CD4-positive, alpha-beta T cell (primary cell): ENCODE measurements around the gene MINDY1. TPM values are rescaled to one million over a fixed set of nuclear protein-coding genes. Genes with fewer than 3 reads are reported as not detected.

ENCODE experiments used
- ATAC-seq: fragments of 200-7000 bp; cut with Tn5 transposase; one replicate; pipeline ENCODE4 v1.10.0; 2022; ENCODE audit warnings: mild to moderate bottlenecking; ENCODE audit not compliant: poor library complexity
- CTCF ChIA-PET: fragments of 350-600 bp; sonication (Branson Sonifier 250); formaldehyde crosslinking; loops from one replicate; lab custom pipeline; 2021; ENCODE audit warnings: antibody characterized with exemption, inconsistent platforms; lab: Charles Lee
- POLR2A ChIA-PET: fragments of 350-600 bp; sonication (Branson Sonifier 250); formaldehyde crosslinking; loops from one replicate; lab custom pipeline; 2021; ENCODE audit warnings: antibody characterized with exemption, inconsistent platforms; lab: Charles Lee
- DNase-seq, 14 experiments: peaks; one replicate each; pipeline ENCODE4 v3.0.0-alpha.2; 2013 to 2020; ENCODE audit warnings: mixed read lengths in 2 of 14
- H3K27ac ChIP-seq, 2 donors: one replicate each; pipeline versions ENCODE4 v1.5.1 to v1.7.0; 2013; ENCODE audit warnings: low read length in 2 of 2, low read depth in 1 of 2, mild to moderate bottlenecking in 1 of 2
- H3K27me3 ChIP-seq, 2 experiments: 1 replicate in 1 of 2; 2 replicates in 1 of 2; pipeline versions ENCODE4 v1.6.1 to v1.7.0; 2013; ENCODE audit warnings: low read length in 2 of 2, control low read depth in 1 of 2, mild to moderate bottlenecking in 1 of 2, moderate library complexity in 1 of 2; ENCODE audit not compliant: insufficient read depth in 2 of 2, control insufficient read depth in 1 of 2
- H3K36me3 ChIP-seq: one replicate; pipeline ENCODE4 v1.6.1; 2013; ENCODE audit warnings: low read length, control low read depth; ENCODE audit not compliant: insufficient read depth
- H3K4me1 ChIP-seq: one replicate; pipeline ENCODE4 v1.6.1; 2013; ENCODE audit warnings: low read length, control low read depth; ENCODE audit not compliant: insufficient read depth
- H3K4me3 ChIP-seq: one replicate; pipeline ENCODE4 v1.5.1; 2013; ENCODE audit warnings: mild to moderate bottlenecking, low read length, moderate library complexity
- H3K9me3 ChIP-seq, 2 experiments: 1 replicate in 1 of 2; 2 replicates in 1 of 2; pipeline versions ENCODE4 v1.6.1 to v1.7.0; 2013; ENCODE audit warnings: low read length in 2 of 2, mild to moderate bottlenecking in 2 of 2, control low read depth in 1 of 2, moderate library complexity in 1 of 2; ENCODE audit not compliant: control insufficient read depth in 1 of 2, insufficient read depth in 1 of 2
- H3K27ac Mint-ChIP-seq: one replicate; pipeline ENCODE4 v1.8.0; 2020; ENCODE audit warnings: mixed read lengths
- H3K27me3 Mint-ChIP-seq: one replicate; pipeline ENCODE4 v1.8.0; 2021; ENCODE audit warnings: mixed read lengths
- H3K36me3 Mint-ChIP-seq: one replicate; pipeline ENCODE4 v1.8.0; 2021; ENCODE audit warnings: low read depth, mixed read lengths
- H3K4me1 Mint-ChIP-seq: one replicate; pipeline ENCODE4 v1.8.0; 2021; ENCODE audit warnings: low read depth, mixed read lengths
- H3K4me3 Mint-ChIP-seq: one replicate; pipeline ENCODE4 v1.8.0; 2020; ENCODE audit warnings: mild to moderate bottlenecking, mixed read lengths
- H3K9me3 Mint-ChIP-seq: one replicate; pipeline ENCODE4 v1.8.0; 2020; ENCODE audit warnings: mixed read lengths
- CTCF ChIP-seq: fragments of 200-600 bp; IDR thresholded peaks from one replicate; pipeline ENCODE4 v1.8.0; 2022; ENCODE audit warnings: antibody characterized with exemption, mild to moderate bottlenecking
- intact Hi-C, 2 experiments: fragments of 100-400 bp; cut with DNase I in 1 of 2; cut with micrococcal nuclease in 1 of 2; formaldehyde crosslinking; loops; one replicate each; pipeline versions ENCODE4 v1.15.1 to v1.9.0; 2023 to 2025; cut with DNase I, micrococcal nuclease
- total RNA-seq, 174 experiments: library from RNA in 2 of 174; stranded (reverse) in 2 of 174; gene quantifications; one replicate each; pipeline ENCODE4 v1.2.3 and lab custom pipeline; 2021 to 2026

MINDY1 gene
- total RNA-seq, 2 experiments from 2014 or later: 7.8 to 9.2 TPM

DNA sequence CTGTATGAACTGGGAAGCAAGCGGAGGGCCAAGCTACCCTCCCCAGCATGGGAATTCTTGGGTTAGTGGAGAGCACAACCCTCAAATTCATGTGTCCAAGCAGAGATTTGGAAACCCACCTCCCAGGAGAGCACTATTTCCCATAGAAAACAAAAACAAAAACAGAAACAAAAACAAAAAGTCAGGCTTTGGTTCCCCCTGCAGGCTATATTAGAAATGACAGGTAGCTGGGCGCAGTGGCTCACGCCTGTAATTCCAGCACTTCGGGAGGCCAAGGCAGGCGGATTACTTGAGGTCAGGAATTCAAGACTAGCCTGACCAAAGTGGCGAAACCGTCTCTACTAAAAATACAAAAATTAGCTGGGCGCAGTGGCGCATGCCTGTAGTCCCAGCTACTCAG is 10.8 kb downstream of the MINDY1 start:
- POLR2A ChIA-PET: interaction anchor here (0.8 to 1.4 kb wide), 4 partner anchors 9 to 435 kb away, joined by 3 to 7 read pairs (median 4); partner anchors contain the start of gene MINDY1
- Mint-ChIP-seq H3K9me3 (no peaks in the 10 kb centered on the region), H3K4me3 (no peak overlapping the region), H3K36me3 (peaks cover 50% of the 10 kb centered on the region), H3K27ac (peak overlapping the region; percentile 65), H3K27me3 (no peaks in the 10 kb centered on the region), H3K4me1 (peaks cover 16% of the 10 kb centered on the region)
- Histone ChIP-seq H3K4me3 (no peak overlapping the region), H3K9me3 (no peaks in the 10 kb centered on the region), H3K27me3 (no peaks in the 10 kb centered on the region), H3K4me1 (peaks cover 27% of the 10 kb centered on the region), H3K27ac (peak overlapping the region in 1 of 2 donors; percentile 26), H3K36me3 (peaks cover 41% of the 10 kb centered on the region)
- DNase-seq: peak in 6 of 14 experiments; percentile 15 to 65 (median 42)
- CTCF ChIA-PET: interaction anchor here (0.5 to 2.9 kb wide), 10 partner anchors 10 to 163 kb away, joined by 3 to 29 read pairs (median 4); partner anchors contain the start of gene MINDY1
- intact Hi-C loops: loop anchor here (1.0 to 5.0 kb wide), 3 partner anchors 434 to 534 kb away; no protein-coding TSS in a partner anchor
- peak; percentile 60 for ATAC-seq
- peak; percentile 96 for TF ChIP-seq CTCF

GRCh38 chr1:150995460-150995859 is 11.2 kb downstream of the MINDY1 start:
- ATAC-seq (no peak), DNase-seq (no peak)
- no peak for TF ChIP-seq CTCF
- peaks cover 11% of the 10 kb centered on the region for H3K4me1 Mint-ChIP-seq
- Histone ChIP-seq H3K4me1 (peaks cover 22% of the 10 kb centered on the region), H3K36me3 (peaks cover 38% of the 10 kb centered on the region), H3K27ac (peak overlapping the region in 1 of 2 donors; percentile 26), H3K9me3 (no peaks in the 10 kb centered on the region), H3K4me3 (no peak overlapping the region), H3K27me3 (no peaks in the 10 kb centered on the region)
- POLR2A ChIA-PET: interaction anchor here (0.8 to 1.3 kb wide), 3 partner anchors 9 to 435 kb away, joined by 3 to 4 read pairs (median 4); partner anchors contain the start of gene ENSA
- no peak overlapping the region for H3K4me3 Mint-ChIP-seq
- no peaks in the 10 kb centered on the region for H3K27me3 Mint-ChIP-seq
- CTCF ChIA-PET: interaction anchor here (0.5 to 2.9 kb wide), 8 partner anchors 10 to 123 kb away, joined by 3 to 29 read pairs (median 6); partner anchors contain the start of gene MINDY1
- peaks cover 46% of the 10 kb centered on the region for H3K36me3 Mint-ChIP-seq
- H3K9me3 Mint-ChIP-seq: no peaks in the 10 kb centered on the region
- H3K27ac Mint-ChIP-seq: peak overlapping the region; percentile 65
- intact Hi-C loops: loop anchor here in 1 of 2 experiments (5.0 kb wide), 2 partner anchors 433 to 533 kb away; no protein-coding TSS in a partner anchor

DNA sequence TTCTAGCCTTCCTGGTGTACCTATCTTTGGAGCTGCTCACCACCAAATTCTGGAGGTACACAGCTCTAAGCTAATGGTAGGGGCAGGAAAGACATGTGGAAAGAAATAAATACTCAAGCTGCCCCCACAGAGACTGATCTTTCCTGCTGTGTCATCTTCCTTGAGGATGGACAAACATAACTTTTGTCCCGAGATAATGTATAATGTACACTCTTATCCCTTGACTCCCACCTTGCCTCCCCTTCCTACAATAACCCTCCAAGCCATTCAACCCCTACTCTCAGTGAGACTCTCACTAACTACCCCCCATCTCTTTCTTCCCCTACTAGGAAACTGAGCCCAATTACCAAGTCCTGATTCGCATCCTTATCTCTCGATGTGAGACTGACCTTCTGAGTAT is 12.5 kb downstream of the MINDY1 start:
- no peak overlapping the region for H3K4me3 ChIP-seq
- H3K9me3 Mint-ChIP-seq: no peaks in the 10 kb centered on the region
- H3K27me3 Mint-ChIP-seq: no peaks in the 10 kb centered on the region
- no peak overlapping the region for H3K27ac Mint-ChIP-seq
- no peak for TF ChIP-seq CTCF
- H3K27me3 ChIP-seq: no peaks in the 10 kb centered on the region
- DNase-seq (no peak), ATAC-seq (no peak)
- ChIA-PET CTCF (interaction anchor here (2.9 kb wide), 1 partner anchor 12 kb away, joined by 29 read pairs; the partner anchor contains the start of gene MINDY1), POLR2A (no interaction called here)
- H3K4me1 Mint-ChIP-seq: peaks cover 6% of the 10 kb centered on the region
- H3K4me1 ChIP-seq: peaks cover 10% of the 10 kb centered on the region
- intact Hi-C loops: no loop called here
- H3K36me3 Mint-ChIP-seq: peaks cover 36% of the 10 kb centered on the region
- H3K36me3 ChIP-seq: peaks cover 26% of the 10 kb centered on the region
- H3K4me3 Mint-ChIP-seq: no peak overlapping the region
- H3K9me3 ChIP-seq: no peaks in the 10 kb centered on the region
- no peak overlapping the region for H3K27ac ChIP-seq
